ENCODE data around the gene SEC31B.

Gene SEC31B, protein sequence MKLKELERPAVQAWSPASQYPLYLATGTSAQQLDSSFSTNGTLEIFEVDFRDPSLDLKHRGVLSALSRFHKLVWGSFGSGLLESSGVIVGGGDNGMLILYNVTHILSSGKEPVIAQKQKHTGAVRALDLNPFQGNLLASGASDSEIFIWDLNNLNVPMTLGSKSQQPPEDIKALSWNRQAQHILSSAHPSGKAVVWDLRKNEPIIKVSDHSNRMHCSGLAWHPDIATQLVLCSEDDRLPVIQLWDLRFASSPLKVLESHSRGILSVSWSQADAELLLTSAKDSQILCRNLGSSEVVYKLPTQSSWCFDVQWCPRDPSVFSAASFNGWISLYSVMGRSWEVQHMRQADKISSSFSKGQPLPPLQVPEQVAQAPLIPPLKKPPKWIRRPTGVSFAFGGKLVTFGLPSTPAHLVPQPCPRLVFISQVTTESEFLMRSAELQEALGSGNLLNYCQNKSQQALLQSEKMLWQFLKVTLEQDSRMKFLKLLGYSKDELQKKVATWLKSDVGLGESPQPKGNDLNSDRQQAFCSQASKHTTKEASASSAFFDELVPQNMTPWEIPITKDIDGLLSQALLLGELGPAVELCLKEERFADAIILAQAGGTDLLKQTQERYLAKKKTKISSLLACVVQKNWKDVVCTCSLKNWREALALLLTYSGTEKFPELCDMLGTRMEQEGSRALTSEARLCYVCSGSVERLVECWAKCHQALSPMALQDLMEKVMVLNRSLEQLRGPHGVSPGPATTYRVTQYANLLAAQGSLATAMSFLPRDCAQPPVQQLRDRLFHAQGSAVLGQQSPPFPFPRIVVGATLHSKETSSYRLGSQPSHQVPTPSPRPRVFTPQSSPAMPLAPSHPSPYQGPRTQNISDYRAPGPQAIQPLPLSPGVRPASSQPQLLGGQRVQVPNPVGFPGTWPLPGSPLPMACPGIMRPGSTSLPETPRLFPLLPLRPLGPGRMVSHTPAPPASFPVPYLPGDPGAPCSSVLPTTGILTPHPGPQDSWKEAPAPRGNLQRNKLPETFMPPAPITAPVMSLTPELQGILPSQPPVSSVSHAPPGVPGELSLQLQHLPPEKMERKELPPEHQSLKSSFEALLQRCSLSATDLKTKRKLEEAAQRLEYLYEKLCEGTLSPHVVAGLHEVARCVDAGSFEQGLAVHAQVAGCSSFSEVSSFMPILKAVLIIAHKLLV

DNA sequence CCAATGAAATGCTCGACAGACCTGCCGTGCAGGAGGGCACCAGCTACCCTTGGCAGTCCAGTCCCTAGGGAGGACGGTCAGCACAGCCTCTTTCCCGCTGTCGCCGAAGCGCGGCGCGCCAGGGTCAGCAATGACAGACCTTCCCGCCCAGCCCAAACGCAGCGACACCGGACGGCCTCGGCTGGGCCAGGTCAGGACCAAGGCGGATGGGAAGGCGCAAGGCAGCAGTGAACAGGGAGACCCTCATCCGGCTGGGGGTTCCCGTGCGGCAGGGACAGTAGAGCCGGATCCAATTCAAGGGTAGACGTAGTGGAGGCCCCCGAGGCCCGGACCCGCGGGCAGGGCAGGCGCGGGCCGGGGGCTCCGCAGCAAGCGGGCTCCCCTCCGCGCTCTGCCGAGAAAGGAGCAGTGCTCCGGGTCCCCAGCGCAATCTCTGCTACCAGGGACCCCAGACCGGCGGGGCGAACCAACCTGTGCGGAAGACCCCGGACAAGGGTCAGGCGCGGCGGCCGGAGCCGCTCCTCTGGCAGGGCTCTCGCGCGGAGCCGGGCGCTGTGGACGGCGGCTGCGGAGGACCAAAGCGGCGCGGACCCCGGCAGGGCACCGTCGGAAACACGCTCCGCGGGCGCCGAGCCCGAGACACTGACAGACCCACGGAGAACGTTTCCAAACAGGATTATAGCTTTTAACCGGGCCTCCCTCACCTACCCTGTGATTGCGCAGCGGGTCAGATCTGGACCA lies at the start of gene SEC31B:
Gene SEC31B, minus strand, starts transcription at position 551 of the 741 bp plus-strand sequence. CDS start 2,909 bp downstream, outside the sequence.
- peak; percentile 28 for DNase-seq

GRCh38 chr10:100568912-100569311 lies 49.3 kb upstream of the SEC31B start:
- DNase-seq: no peak

DNA sequence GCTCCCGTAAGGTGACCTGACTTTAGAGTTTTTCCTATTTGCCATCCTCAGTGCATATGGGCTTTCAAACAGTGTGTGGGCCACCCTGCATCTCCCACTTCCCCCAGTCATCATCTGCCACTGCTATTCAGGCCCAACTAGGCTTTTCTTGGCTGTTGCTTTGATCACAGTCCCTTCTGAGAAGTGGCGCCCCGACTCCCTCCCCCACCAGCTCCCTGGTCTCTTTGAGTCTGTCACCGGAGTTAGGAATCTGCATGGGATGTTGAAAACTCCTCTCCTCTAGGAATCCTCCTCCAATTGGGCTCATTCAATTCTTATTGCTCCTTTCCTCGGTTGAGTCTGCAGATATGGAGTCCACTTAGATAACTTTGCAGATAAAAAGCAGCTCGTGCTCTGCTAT lies 48.2 kb upstream of the SEC31B start:
- no peak for DNase-seq

DNA sequence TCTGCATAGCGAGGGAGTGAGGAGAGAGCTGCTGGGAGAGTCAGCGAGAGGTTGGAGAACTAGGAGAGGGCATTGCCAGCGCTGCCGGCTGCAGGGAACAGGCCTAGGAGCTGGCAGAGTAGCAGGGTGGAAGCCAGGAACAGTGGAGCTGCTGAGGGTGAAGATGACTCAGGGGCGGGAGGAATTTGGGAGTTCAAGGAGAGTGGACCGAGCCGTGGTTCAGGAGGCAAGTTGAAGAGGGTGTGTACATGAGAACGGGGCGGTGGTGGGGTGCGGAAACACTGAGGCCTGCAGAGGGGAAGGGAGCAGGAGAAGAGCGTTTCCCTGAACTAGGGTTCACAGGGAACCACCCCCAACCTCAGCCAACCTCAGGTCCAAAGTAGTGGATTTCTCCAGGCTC lies 47.6 kb upstream of the SEC31B start:
- no peak for DNase-seq

- no peak for DNase-seq
Measured at GRCh38 chr10:100566561-100566960, 46.9 kb upstream of the SEC31B start.

DNA sequence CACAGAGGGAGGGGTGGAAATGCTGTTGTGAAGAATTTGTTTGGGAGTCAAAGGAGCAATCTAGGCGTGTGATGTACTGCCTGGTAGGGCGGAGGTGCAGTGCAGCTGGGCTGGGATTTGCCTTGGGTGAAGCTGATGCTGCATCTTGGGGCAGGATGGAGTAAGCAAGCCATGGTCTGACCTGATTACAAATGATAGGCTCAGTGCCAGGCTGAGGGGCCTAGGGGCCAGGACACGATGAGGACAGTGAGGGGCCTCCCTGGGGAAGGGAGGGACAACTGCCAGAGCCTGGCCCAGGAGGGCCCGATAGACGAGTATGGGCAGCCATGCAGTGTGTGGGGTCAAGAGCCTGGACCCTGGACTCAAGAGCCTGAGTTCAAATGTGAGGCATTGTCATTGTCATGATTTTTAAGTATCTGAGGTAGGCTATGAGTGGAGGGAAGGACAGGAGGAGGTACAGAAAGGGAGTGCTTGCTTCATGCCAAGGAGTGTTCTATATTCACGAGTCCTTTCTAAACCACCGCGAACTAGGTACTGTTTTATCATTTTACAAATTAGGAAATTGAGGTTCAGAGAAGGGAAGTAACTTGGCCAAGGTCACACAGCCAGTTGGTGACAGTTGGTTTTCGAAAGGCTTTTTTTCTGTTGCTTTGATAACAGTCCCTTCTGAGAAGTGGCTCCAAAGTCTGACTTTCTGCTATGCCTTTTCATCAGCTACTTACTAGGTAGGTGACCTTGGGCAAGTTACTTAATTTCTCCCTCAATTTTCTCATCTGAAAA lies 45.7 kb upstream of the SEC31B start:
- DNase-seq: no peak

DNA sequence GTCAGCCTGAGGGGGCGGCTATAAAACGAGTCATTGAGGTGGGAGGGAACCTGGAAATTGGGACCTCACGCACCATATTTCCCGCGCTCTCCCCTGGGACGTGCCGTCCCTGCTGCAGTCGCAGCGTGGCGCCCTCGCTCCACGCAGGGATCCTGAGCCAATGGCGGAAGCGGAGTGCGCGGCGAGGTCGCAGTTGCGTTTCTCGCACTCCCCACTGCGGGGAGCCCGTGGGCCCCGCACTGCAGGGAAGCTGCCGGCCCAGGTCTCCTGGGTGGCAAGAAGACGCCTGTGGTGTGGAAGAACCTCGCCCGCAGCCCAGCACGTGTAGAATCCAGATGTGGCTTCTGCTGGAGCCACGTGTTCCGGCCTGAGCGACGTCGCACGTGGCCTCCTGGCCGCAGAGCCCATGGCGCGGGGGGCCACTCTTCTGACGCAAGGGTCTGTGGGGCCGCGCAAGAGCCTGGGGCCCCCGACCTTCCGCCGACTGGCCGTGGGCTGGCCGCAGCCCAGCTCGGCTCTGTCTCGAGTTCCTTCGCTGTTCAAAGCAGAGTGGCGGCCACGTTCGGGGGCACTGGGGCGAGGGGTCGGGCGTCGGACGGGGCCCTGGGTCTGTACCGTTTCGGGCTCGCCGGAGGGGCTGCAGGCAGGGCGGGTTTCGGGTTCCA lies 42.5 kb upstream of the SEC31B start:
- DNase-seq: peak; percentile 63

DNA sequence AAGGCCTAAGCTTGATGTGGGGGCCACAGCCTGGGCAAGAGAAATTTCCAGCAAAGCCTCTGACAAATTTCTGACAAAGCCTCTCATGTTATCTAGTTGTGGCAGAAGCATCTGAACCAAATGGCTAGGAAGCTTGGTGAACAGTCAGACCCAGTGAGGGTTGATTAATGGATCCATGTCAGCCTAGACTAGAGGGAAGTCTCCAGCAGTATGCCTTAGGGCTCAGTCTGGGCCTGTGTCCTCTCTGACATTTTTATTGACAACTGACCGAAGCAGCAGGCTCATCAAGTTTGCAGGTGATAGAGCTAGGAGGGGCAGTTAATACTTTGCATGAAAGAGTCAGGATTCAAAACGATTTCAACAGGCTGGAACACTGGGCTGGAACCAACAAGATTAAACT lies 41.3 kb upstream of the SEC31B start:
- no peak for DNase-seq

- DNase-seq: no peak
Measured at GRCh38 chr10:100560248-100560647, 40.6 kb upstream of the SEC31B start.

DNA sequence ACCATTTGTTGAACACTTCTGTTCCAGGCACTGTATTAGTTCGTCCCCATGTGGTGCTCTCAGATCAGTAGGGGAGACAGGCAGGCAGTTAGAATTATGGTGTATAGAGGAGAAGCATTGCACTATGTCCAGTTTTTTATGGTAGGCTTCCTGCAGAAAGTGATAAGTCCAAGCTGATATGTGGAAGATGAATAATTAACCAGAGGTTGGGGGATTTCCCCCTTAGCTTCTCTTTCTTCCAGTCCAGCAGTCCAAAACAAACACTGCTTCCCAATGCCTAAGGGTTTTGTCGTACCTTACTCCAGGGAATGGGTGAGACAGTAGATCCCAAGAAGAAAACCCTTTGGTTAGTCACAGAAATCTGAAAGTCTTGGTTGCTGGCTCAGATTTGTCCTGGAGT lies 35.2 kb upstream of the SEC31B start:
- no peak for DNase-seq

- DNase-seq: no peak
Measured at GRCh38 chr10:100553929-100554328, 34.3 kb upstream of the SEC31B start.

DNA sequence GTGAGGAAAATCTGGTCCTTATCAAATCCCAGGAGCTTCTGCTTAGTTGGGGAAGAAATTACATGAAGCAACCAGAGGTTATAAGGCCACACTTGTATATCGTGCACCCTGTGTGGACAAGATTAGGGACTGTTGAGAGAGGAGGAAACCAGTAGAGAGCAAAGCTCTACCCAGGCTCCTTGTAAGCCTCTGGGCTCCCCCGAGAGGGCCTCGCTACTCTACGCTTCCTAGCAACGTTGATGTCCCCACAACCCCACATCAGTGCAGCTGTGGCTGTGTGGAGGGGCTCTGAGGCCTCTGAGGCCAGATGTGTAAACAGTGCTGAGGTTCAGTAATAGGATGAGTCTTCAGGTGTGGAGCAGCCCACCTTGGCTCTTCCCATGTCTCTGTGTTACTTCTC lies 32.1 kb upstream of the SEC31B start:
- DNase-seq: no peak

- DNase-seq: no peak
Measured at GRCh38 chr10:100551196-100551595, 31.5 kb upstream of the SEC31B start.

DNA sequence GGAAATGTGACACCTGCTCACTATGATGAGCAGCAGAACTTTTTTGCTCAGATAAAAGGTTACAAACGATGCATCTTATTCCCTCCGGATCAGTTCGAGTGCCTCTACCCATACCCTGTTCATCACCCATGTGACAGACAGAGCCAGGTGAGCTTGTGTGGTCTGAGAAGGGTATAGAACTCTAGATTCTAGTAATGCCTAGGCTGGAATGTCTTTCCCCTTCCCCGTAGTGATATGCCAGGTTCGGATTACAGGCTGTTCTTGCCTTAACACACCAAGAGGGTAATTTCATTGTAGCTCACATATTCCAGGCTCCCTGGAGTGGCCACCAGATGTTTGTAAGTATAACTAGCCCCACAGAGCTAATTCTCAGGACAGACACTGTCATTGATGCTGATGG lies 25.3 kb upstream of the SEC31B start:
- no peak for DNase-seq

GRCh38 chr10:100537475-100537874 lies 17.8 kb upstream of the SEC31B start:
- no peak for DNase-seq

DNA sequence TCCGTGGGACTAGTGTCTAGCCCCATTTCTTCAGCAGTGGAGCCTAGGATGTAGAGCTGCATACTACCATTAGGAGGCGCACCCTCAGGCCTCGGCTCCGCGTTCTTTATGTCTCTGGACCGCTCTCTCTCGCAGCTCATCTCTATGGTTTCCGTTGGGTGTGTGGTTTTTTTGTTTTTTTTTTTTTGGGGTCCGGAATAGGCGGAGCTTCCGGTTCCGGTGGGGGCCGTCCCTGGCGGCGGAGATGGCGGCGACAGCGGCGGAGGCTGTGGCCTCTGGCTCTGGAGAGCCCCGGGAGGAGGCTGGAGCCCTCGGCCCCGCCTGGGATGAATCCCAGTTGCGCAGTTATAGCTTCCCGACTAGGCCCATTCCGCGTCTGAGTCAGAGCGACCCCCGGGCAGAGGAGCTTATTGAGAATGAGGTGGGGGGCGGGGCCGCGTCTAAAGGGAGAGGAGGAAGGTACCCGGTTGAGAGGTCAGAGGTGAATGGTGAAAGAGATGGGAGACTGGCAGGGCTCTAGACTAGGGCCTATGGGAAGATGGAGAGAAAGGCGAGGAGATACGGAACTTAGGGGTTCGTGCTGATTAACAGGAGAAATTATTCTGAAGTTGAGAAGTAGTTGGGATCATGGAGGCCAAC lies 16.2 kb upstream of the SEC31B start, which contains the start of gene HIF1AN:
Gene HIF1AN, plus strand, starts transcription at position 229 of the 639 bp plus-strand sequence. Its CDS starts 16 bp downstream, at position 245.
- peak; percentile 96 for DNase-seq

DNA sequence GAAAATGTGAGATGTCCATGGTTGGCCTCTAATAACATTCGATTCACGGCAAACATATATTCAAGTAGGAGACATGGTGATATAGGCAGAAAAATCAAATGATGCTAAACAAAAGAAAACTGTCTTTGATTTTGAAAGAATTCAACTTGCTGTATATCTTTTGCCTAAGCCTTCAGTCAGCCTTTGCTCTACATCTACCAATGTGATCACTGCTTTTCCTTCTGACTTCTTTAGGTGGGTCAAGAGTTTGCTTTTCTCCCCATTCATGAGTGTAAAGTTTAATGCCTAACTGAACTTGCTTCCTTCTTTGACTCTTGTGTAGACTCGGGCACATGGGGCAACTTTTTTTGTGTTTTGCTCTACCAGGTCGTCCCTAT lies 15.7 kb upstream of the SEC31B start:
- DNase-seq: no peak

GRCh38 chr10:100534726-100535125 lies 15.1 kb upstream of the SEC31B start:
- no peak for DNase-seq

GRCh38 chr10:100531761-100532160 lies 12.1 kb upstream of the SEC31B start:
- no peak for DNase-seq

DNA sequence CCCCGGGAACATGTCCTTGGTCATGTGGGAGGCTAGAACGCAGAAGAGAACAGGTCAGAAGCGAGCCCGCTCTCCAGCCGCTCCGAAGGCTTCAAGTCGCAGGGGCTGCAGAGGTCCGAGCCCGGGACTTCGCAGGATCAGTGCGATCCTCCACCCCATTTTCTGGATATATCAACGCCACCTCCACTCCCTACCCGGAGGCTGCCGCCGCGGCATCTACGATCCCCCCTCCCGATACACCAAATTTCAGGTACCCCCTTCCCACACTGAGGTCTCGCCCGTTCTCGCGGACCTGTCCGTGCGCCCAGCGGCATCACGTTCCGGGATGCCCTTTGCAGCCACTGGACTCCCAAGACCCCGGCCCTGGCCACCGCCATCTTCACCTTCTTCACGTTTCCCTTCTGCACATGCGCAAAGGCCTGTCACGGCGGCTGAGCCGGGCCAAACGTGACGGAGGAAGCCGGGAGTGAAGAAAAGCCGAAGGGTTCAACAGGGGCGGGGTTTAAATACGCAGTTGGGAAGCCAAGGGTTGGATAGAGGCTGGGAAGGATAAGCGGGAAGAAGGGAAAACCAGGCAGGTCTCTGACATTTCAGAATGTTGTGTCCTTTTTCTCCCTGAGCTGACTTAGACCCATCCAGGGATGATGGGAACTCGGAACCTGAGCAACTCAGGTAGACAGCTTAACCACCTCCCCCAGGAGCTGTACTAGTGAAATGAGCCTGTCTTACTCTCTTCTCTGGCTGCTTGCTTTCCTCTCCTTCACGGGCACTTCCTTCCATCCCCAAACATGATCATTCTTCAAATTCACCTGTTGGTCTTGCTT lies 10.0 kb upstream of the SEC31B start, which contains the start of gene NDUFB8:
Gene NDUFB8, minus strand, starts transcription at position 397 of the 824 bp plus-strand sequence. Its CDS starts 20 bp downstream, at position 377.
- peak; percentile 89 for DNase-seq

Data from EL (cell line).